K562 (cell line): Measurements from ENCODE around the gene ROBO1. TPM values are rescaled to one million over a fixed set of nuclear protein-coding genes. Genes with fewer than 3 reads are reported as not detected.

ENCODE experiments used
- FOXJ3 ChIP-seq: sonication (generic); formaldehyde crosslinking; IDR thresholded peaks from 2 replicates; pipeline ENCODE4 v1.4.0; 2020; ENCODE audit warnings: mild to moderate bottlenecking, missing genetic modification reagents
- NKRF ChIP-seq: fragments of 450-650 bp; IDR thresholded peaks from 2 replicates; pipeline ENCODE4 v1.6.1; 2016; ENCODE audit warnings: borderline replicate concordance
- ZHX1 ChIP-seq: fragments of 150-350 bp; conservative IDR thresholded peaks from 2 replicates; pipeline ENCODE4 v1.6.1; 2014; ENCODE audit warnings: low read length
- ZNF592 ChIP-seq: fragments of 450-650 bp; IDR thresholded peaks from 2 replicates; pipeline ENCODE4 v1.6.1; 2017; ENCODE audit warnings: antibody characterized with exemption, mild to moderate bottlenecking
- polyA plus RNA-seq, 8 experiments: library from polyadenylated mRNA; depleted of rRNA in 4 of 8; stranded (reverse) in 5 of 8; unstranded in 3 of 8; fragments of >200 nt; fragmentation: Nextera tagmentation in 2 of 8; fragmentation: Illumina TruSeq in 1 of 8; extraction: Ambion mirVana in 2 of 8; extraction: Trizol in 1 of 8; gene quantifications; 2 replicates each; pipeline versions ENCODE4 v1.2.1 to v1.2.3, GENCODE V29; 2011 to 2014; ENCODE audit warnings: inconsistent platforms in 1 of 8, missing spikeins in 1 of 8
- total RNA-seq, 7 experiments: library from RNA; depleted of rRNA in 6 of 7; stranded (reverse); fragments of >200 nt in 6 of 7; fragmentation: Illumina TruSeq in 2 of 7; extraction: Trizol in 2 of 7; gene quantifications; 2 replicates each; pipeline versions ENCODE4 v1.2.1 to v1.2.3, GENCODE V29; 2011 to 2021; ENCODE audit warnings: low replicate concordance in 1 of 7

Gene ROBO1
- total and polyA plus RNA-seq, 9 of the 15 experiments (the other 6 are each of a cell fraction or from before 2014, with no cell fraction given): 0.01 to 0.53 (median 0.17) TPM; not detected in 5

- no peak for TF ChIP-seq FOXJ3 (CRISPR knock-in tag)
- TF ChIP-seq ZNF592: no peak
- TF ChIP-seq NKRF: no peak
- TF ChIP-seq ZHX1: no peak
Measured at GRCh38 chr3:79473993-79474392, 293.8 kb downstream of the ROBO1 start (continued).
